AG04449 (cell line): ENCODE results near the gene ZNRF1.

ENCODE experiments used
- CTCF ChIA-PET: fragments of 350-600 bp; formaldehyde crosslinking; extraction: SDS; loops from one replicate; lab custom pipeline; 2021; ENCODE audit warnings: antibody characterized with exemption; lab: Yijun Ruan, JAX
- POLR2A ChIA-PET: fragments of 400-600, 350-600 bp; formaldehyde crosslinking; extraction: SDS; loops from one replicate; lab custom pipeline; 2020; ENCODE audit warnings: antibody characterized with exemption, inconsistent platforms; lab: Yijun Ruan, JAX
- DNase-seq: peaks from one replicate; pipeline ENCODE4 v3.0.0-alpha.2; 2010; ENCODE audit warnings: low read depth, low spot score
- H3K4me3 ChIP-seq: 2 replicates; pipeline ENCODE4 v1.5.1; 2011; ENCODE audit warnings: low read depth, mild to moderate bottlenecking, control low read depth, low read length
- TF ChIP-seq, protein P1 (sequence below): IDR thresholded peaks from one replicate; pipeline ENCODE4 v1.5.1; 2011; ENCODE audit warnings: mild to moderate bottlenecking, moderate library complexity, low read length, control low read depth, inconsistent platforms; ENCODE audit not compliant: insufficient read depth; ENCODE audit errors: missing control alignments

Gene ZNRF1

DNA sequence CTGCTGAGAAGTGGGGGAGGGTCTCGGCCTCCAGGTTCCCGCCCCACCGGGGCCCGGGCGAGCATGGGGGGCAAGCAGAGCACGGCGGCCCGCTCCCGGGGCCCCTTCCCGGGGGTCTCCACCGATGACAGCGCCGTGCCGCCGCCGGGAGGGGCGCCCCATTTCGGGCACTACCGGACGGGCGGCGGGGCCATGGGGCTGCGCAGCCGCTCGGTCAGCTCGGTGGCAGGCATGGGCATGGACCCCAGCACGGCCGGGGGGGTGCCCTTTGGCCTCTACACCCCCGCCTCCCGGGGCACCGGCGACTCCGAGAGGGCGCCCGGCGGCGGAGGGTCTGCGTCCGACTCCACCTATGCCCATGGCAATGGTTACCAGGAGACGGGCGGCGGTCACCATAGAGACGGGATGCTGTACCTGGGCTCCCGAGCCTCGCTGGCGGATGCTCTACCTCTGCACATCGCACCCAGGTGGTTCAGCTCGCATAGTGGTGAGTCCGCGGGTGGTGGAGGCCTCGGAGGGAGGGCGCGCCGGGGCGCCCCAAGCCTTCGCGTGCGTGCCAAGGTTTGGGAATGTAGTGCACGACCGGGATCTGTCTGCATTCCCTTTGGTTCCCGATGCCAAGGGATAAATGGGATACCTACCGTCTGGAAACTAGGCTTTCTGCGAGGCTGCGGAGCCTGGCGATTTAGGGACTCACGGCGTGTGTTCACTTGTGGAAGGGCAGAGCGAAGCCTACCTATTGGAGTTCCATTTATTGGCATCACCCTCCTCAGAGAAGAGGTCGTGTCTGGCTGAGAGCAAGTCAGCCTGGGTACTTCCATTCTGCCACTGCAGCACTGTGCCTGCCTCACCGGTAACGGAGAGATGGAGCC, 1.0 kb downstream of the ZNRF1 start:
- peak overlapping the region; percentile 61 for H3K4me3 ChIP-seq
- TF ChIP-seq, protein P1, sequence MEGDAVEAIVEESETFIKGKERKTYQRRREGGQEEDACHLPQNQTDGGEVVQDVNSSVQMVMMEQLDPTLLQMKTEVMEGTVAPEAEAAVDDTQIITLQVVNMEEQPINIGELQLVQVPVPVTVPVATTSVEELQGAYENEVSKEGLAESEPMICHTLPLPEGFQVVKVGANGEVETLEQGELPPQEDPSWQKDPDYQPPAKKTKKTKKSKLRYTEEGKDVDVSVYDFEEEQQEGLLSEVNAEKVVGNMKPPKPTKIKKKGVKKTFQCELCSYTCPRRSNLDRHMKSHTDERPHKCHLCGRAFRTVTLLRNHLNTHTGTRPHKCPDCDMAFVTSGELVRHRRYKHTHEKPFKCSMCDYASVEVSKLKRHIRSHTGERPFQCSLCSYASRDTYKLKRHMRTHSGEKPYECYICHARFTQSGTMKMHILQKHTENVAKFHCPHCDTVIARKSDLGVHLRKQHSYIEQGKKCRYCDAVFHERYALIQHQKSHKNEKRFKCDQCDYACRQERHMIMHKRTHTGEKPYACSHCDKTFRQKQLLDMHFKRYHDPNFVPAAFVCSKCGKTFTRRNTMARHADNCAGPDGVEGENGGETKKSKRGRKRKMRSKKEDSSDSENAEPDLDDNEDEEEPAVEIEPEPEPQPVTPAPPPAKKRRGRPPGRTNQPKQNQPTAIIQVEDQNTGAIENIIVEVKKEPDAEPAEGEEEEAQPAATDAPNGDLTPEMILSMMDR = no peak
- no peak for DNase-seq
- ChIA-PET POLR2A (no interaction called here), CTCF (interaction anchor here (1.5 to 19.3 kb wide), 9 partner anchors 10 to 109 kb away, joined by 4 to 450 read pairs (median 7); partner anchors contain the start of gene WDR59)

DNA sequence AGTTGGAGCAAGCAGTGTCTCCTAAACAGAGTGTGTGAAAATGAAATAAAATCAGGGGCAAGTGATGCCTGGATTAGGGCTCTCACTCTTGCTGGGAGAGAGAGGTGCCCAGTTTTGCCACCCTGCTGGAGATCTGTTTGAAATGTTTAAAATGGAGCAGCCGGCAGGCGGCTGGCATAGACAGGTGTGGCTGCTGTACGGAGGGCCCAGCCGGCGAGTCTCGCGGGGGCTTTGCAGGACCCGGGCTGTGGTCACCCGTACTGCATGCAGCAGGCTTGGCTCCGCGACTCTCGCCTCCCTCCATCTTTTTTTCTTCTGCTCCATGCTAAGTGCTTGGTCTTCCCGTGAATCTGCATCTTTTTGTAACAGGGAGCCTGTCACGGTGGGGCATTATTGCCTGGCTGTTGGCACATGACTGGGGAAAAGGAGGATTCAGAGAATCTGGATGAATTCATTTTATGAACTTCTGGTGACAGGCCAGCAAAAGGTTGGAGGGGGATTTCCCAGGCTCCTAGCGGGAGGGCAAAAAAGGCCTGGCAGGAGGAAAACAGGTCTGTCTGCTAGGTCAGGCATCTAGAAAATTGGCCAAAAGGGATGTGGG, 1.8 kb downstream of the ZNRF1 start:
- H3K4me3 ChIP-seq = peak overlapping the region; percentile 61

DNA sequence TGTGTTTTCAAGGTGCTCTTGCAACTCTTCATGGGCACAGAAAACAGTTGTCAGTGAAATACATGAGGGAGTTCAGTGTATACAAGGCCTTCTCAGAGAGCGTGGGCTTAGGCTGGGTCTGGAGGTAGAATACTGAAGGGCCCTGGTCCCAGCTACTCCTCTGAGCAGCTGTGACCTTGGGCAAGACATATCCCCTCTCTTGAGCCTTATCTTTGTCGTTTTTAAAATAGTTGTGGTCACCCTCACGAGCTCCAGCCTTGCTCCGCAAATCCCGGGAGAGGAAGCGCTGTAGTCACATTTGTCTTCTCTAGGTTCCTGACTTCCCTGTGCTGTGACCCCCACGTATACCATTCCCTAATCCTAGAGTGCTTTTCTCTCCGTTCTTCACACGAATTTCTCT, 3.6 kb downstream of the ZNRF1 start:
- DNase-seq = no peak
- ChIA-PET POLR2A (no interaction called here), CTCF (interaction anchor here (12.7 kb wide), 1 partner anchor 109 kb away, joined by 133 read pairs; no protein-coding TSS in a partner anchor)
- H3K4me3 ChIP-seq = no peak overlapping the region
- TF ChIP-seq, protein P1 = no peak

More for the DNA sequence above, 1.8 kb downstream of the ZNRF1 start:
- ChIA-PET POLR2A (no interaction called here), CTCF (interaction anchor here (0.8 to 19.3 kb wide), 5 partner anchors 14 to 110 kb away, joined by 3 to 450 read pairs (median 3); no protein-coding TSS in a partner anchor)
- TF ChIP-seq, protein P1 = no peak
- DNase-seq = no peak

DNA sequence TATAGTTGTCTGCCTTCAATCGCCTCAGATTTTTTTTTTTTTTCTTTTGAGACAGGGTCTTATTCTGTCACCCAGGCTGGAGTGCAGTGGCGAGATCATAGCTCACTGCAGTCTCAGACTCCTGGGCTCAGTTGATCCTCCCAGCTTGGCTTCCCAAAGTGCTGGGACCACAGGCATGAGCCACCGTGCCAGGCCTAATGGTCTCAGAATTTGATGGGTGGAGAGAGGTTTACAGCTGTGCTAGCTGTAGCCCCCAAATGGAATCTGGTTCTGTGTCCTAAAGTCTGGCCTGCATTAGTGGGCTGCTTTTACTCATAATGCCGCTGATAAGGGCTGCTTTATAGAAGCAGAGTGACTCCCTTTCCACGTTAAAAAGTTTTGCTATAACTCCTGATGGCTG, 5.1 kb downstream of the ZNRF1 start:
- H3K4me3 ChIP-seq = no peak overlapping the region
- ChIA-PET POLR2A (no interaction called here), CTCF (interaction anchor here (0.7 to 12.7 kb wide), 2 partner anchors 71 to 107 kb away, joined by 3 to 133 read pairs; no protein-coding TSS in a partner anchor)
- TF ChIP-seq, protein P1 = no peak
- no peak for DNase-seq

DNA sequence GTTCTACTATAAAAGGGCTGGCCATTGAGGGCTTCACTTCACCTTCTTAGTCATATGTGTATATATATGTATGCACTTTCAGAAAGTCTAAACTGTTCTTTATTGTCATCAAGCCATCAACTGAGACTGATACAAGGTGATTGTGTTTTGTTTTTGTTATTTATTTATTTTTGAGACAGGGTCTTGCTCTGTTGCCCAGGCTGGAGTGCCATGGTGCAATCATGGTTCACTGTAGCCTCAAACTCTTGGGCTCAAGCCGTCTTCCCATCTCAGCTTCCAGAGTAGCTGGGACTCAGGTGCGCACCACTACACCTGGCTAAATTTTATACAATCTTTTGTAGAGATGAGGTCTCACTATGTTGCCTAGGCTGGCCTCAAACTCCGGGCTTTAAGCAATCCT, 5.6 kb downstream of the ZNRF1 start:
- CTCF ChIA-PET = interaction anchor here (1.0 to 12.7 kb wide), 2 partner anchors 21 to 107 kb away, joined by 3 to 133 read pairs; no protein-coding TSS in a partner anchor
- POLR2A ChIA-PET = no interaction called here
- H3K4me3 ChIP-seq = no peak overlapping the region
- no peak for DNase-seq
- TF ChIP-seq, protein P1 = no peak

DNA sequence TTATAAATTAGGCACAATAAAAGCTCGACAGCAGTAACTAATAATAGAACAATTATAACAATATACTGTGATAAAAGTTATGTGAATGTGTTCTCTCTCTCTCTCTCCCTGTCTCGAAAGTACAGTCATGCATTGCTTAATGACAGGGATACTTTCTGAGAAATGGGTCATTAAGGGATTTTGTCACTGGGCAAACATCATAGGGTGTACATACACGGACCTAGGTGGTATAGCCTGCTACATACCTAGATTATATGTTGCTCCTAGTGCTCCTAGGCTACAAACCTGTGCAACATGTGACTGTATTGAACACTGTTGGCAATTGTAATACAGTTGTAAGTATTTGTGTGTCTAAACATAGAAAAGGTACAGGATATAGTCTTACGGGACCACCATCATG, 6.9 kb downstream of the ZNRF1 start:
- TF ChIP-seq, protein P1 = no peak
- DNase-seq = no peak
- H3K4me3 ChIP-seq = no peak overlapping the region
- ChIA-PET POLR2A (no interaction called here), CTCF (interaction anchor here (12.7 kb wide), 1 partner anchor 105 kb away, joined by 133 read pairs; no protein-coding TSS in a partner anchor)
